Stimulated activated CD8-positive, alpha-beta memory T cell treated with anti-CD3 and anti-CD28 coated beads, Interleukin-12 subunit alpha, Interleukin-12 subunit beta, amount 100 ng/mL, for 1 hour (primary cell): ENCODE measurements around the gene PCIF1.

Experiments
- DNase-seq: peaks from one replicate; pipeline ENCODE4 v3.0.0-alpha.2; 2020; ENCODE audit warnings: low read depth

PCIF1 gene

DNA sequence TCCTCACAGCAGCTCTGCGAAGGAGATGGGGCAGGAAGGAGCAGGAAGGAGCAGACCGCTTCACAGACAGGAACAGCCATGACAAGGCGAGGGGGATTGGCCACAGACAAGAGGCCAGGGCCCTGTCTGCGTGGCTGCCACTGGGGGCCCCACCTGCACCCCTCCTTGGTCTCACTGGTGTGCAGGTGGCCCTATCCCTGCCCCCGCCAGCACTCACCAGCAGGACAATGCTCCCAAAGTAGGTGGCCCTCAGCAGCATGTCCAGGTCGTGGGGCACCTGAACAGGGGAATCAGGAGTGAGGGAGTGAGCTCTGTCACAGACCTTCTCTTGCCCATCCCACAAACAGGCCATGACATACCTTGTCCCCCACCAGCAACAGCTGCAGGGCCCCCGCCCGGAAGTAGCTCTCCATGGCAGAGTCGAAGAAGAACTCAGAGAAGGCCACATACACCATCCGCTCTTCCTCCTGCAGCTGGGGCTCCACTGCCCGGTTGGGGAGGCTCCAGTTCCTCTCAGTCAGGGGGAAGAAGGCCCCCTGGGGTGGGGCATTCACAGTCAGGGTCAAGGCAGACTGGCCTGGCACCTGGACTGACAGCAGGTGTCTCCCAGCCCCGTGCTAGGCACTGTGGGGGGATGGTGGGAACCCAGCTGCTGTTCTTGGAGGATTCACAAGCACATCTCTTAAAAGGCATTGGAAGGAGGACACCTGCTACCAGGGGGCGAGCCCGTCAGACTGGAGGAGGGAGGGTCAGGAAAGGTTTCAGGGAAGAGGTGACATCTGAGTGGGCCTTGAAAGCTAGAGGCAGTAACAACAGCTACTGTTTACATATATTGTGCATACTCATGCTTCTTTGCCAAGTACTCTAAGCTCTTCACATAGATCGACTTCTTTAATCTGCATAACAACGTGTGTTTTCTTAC, 29.6 kb upstream of the PCIF1 start:
- DNase-seq: no peak

DNA sequence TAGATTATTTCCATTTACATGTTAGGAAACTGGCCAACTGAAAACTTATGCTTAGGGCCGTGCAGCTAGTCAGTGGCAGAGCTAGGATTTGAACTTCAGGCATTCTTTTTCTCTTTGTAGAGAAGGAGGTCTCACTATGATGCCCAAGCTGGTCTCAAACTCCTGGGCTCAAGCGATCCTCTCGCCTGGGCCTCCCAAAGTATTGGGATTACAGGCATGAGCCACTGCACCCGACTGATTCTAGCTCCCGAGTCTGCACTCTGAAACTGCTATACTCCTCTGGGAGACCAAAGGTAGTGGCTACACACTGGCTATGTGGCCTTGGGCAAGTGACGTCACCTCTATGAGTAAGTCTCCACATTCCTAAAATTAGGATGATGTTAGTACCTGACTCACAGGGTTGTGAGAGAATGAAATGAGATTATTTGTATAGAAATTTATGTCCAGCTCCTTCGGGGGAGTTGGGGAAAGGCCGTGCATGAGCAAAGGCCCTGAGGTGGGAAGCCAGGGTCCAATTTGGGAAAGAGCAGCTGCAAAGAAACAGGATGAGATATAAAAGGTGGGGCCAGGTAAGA, 28.9 kb upstream of the PCIF1 start:
- no peak for DNase-seq

- DNase-seq: no peak
These were observed 27.1 kb upstream of the PCIF1 start for GRCh38 chr20:45907219-45907948.

DNA sequence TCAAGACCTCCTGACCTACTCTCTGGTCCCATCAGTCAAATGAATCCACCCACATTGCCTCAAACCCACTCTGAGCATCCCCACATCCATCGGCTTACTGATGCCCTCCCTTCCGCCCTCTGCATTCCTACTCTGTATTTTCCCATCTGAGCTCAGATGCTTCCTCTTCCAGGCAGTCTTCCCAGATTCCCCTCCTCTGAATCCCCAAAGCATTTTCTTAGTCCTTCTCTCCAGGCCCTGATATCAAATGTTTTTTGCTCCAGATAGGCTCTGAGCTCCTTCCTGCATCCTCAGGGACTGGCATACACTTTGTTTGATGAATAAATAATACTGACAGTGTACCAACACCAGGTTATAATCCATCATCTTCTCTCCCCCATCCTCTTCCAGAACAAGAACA, 26.4 kb upstream of the PCIF1 start:
- no peak for DNase-seq

DNA sequence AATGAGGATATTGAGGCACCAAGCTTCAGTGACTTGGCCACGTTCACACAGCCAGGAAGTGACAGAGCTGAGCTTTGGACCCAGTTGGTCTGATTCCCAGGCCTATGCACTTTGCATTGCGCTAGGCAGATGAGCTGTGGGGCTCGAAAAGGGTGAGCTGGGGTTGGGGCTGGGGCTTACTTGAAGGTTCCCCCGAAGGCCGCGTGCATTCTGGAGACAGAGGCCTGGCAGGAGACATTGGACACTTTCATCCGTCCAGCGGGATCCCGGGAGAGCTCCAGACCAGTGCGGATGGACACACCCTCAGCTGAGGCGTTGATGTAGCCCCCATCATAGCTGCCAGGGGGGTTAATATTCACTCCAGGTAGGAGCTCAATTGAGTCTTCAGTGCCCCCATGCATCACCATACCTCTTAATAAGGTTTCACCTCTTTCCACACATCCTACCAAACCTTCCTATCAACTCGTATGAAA, 25.1 kb upstream of the PCIF1 start:
- DNase-seq: no peak

DNA sequence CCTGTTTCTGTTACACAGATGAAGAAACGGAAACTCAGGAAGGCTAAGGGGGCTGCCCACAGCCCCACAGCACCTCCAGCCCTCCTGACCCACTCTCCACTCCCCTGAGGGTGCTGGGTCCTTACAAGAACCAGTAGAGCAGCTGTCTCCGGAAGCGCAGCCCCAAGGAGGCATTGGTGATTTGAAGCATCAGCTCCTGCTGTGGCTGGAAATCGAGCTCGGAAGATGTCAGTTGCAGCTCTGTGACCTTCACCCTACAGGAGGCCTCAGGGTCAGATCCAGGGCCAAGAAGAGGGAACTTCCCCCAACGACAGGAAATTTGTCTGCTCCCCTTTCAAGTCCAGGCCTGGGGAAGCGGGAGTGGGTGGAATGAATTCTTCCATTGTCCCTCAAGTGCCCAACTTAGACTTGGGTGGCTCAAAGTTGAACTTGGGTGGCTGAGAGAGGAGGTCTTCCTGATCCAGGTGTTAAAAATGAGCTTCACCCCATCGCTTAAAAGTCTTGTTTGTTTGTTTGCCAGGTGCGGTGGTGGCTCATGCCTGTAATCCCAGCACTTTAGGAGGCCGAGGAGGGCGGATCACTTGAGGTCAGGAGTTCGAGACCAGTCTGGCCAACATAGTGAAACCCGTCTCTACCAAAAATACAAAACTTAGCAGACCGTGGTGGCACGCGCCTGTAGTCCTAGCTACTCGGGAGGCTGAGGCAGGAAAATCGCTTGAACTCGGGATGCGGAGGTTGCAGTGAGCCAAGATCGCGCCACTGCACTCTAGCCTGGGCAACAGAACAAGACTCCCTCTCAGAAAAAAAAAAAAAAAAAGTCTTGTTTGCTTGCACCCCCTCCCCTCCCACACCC, 24.4 kb upstream of the PCIF1 start:
- DNase-seq: no peak

GRCh38 chr20:45910670-45911485, 23.6 kb upstream of the PCIF1 start:
- peak; percentile 79 for DNase-seq

- no peak for DNase-seq
These were observed 22.8 kb upstream of the PCIF1 start, which contains the start of gene PLTP for GRCh38 chr20:45911486-45912343. Gene PLTP (minus strand): TSS chr20:45912155. CDS start chr20:45911452, 703 bp downstream.

- DNase-seq: no peak
These were observed 22.2 kb upstream of the PCIF1 start for GRCh38 chr20:45912344-45912682.

DNA sequence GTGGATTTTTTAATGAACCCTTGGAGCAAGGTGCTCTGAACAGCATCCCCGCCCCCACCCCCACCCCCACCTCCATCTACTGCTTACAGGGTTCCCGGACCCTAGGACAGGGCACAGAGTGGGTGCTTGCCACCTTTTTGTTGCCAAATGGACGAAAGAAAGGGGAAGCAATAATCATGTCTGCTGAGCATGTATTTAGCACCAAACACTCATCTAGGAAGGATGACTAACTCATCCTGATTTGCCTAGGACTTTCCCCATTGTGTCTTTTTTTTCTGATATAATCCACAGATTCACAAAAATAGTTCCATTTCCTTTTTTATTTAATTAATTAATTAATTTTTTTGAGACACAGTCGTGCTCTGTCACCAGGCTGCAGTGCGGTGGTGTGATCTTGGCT, 21.4 kb upstream of the PCIF1 start:
- DNase-seq: no peak

GRCh38 chr20:45917790-45918141, 16.7 kb upstream of the PCIF1 start:
- no peak for DNase-seq

- DNase-seq: no peak
These were observed 16.2 kb upstream of the PCIF1 start for GRCh38 chr20:45918182-45918737.

DNA sequence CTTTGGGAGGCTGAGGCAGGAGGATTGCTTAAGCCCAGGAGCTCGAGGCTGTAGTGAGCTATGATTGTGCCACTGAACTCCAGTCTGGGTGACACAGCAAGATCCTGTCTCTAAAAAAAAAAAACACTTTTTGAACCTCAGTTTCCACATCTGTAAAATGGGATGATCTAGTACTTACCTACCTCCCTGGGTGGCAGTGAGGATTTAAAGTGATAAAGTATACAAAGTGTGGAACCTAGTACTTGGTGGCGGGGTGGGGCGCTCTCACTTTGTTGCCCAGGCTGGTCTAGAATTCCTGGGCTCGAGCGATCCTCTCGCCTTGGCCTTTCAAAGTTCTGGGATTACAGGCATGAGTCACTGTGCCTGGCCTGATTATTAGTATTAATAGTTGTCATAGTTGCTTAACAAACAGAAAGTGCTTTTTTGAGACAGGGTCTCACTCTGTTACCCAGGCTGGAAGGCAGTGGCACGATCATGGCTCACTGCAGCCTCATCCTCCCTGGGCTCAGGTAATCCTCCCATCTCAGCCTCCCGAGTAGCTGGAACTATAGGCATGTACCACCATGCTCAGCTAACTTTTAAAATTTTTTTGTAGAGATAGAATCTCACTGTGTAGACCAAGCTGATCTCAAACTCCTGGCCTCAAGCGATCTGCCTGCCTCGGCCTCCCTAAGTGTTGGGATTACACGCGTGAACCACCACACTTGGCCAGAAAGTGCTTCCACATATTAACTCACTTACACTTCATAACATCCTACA, 15.5 kb upstream of the PCIF1 start:
- no peak for DNase-seq

GRCh38 chr20:45919542-45920399, 14.7 kb upstream of the PCIF1 start:
- no peak for DNase-seq

GRCh38 chr20:45920462-45921336, 13.8 kb upstream of the PCIF1 start:
- no peak for DNase-seq

- DNase-seq: no peak
These were observed 12.9 kb upstream of the PCIF1 start for GRCh38 chr20:45921337-45922189.
